SK-N-MC (cell line): ENCODE results near the gene DIAPH3.

Source experiments
- FOXP2 ChIP-seq: optimal IDR thresholded peaks from 2 replicates; pipeline ENCODE3; 2011; ENCODE audit warnings: mild to moderate bottlenecking, moderate library complexity; ENCODE audit not compliant: insufficient read depth; ENCODE audit errors: extremely low read length, control extremely low read depth
- POLR2AphosphoS5 ChIP-seq: IDR thresholded peaks from 2 replicates; pipeline ENCODE4 v1.6.1; 2012; ENCODE audit warnings: mild to moderate bottlenecking, low read depth, low read length, borderline replicate concordance

DNA sequence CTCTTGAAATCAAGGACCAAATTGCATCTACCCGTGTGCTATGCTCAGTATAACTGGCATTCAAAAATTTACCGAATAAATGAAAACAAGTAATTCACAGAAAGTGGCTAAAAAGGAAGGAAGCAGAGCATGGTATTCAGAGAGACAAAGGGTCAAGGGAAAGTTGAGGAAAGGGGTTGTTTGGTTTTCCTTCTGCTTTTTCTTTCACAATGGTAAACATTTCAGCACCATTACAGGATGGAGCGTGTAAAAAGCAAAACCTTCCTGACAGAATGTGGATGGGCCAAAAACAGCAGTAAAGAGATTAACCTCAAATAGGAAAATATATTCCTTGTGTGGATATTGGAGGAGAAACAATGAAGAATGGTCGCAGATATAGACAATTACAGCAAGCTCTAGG is 14.8 kb downstream of the DIAPH3 start:
- no peak for TF ChIP-seq POLR2AphosphoS5
- TF ChIP-seq FOXP2 = no peak
